Measurements from ENCODE around the gene TRIM38.

The TRIM38 gene

DNA sequence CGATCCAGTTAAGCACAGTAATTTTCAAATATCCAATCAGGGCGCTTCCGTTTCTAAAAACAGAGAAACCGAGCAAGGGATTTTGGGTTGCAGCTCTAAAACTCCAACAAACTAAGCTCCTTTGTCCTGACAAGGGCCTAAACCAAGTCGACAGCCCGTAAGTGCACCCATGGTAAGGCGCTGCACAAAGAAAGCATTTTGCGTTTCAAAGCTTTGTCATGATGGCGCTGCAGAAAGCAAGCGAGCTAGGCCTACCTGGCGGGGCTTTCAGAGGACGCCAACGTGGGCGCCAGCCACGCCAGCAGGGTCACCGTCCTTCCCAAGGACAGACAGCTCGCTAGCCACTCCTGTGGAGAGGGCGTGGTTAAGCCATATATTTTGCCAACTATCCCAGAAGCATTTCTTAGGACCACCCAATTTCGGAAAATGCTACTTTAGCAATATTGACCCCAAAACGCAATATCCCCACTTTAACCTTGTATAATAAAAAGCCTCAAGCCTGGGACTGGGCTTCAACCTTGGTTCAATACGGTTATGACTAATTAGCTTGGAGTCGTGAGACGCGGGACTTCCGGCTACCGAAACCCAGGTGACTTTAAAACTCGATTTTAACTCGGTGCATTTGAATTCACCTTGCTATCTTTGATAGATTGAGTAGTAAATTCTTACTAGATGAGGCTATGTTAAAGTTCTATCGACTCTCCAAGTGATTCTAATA lies 53.8 kb downstream of the TRIM38 start:
- TF ChIP-seq GABPA (IDR thresholded peaks at IDR 0.05; ENCODE audit: low read depth) (no peak), REST (IDR thresholded peaks at IDR 0.05; ENCODE audit: insufficient replicate concordance, low read depth) (no peak), CTCF (IDR thresholded peaks at IDR 0.05; ENCODE audit: insufficient read depth, low read length) (no peak)
- Histone ChIP-seq H3K27me3 (ENCODE audit: insufficient read depth, poor library complexity, severe bottlenecking) (no peaks in the 10 kb centered on the region), H3K4me3 (replicated peaks; ENCODE audit: insufficient read depth, low read length) (no peak overlapping the region), H3K27ac (replicated peaks) (no peak overlapping the region)
- DNase-seq (ENCODE audit: low read depth in 1 of 2, low spot score in 1 of 2), result no peak

DNA sequence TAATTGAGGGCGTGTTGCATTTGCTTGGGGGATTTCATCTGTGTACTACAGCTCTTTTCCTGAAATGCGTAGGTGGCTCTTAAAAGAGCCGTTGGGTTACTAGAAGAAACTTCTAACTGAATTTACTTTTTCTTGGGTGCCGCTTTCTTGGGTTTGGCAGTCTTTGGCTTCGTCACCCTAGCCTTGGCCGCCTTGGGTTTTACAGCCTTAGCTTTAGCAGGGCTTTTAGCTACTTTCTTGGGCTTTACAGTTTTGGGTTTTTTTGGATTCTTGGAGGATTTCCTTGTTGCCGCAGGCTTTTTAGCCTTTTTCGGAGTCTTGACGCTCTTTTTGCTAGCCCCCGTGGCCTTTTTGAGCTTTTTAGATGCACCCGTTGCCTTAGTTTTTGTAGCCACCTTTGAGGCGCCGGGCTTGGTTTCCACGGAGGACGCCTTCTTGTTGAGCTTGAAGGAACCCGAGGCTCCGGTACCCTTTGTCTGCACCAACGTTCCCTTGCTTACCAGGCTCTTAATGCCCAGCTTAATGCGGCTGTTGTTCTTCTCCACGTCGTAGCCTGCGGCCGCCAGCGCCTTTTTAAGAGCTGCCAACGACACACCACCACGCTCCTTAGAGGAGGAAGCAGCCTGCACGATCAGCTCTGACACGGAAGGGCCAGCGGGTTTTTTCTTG lies 54.5 kb downstream of the TRIM38 start:
- DNase-seq (ENCODE audit: low read depth in 1 of 2, low spot score in 1 of 2), result no peak
- H3K27me3 ChIP-seq (ENCODE audit: insufficient read depth, poor library complexity, severe bottlenecking), result no peaks in the 10 kb centered on the region
- H3K4me3 ChIP-seq (replicated peaks; ENCODE audit: insufficient read depth, low read length), result no peak overlapping the region
- no peak for TF ChIP-seq GABPA (IDR thresholded peaks at IDR 0.05; ENCODE audit: low read depth)
- no peak for TF ChIP-seq POLR2AphosphoS5 (IDR thresholded peaks at IDR 0.05; ENCODE audit: low read depth)
- TF ChIP-seq SPI1 (IDR thresholded peaks at IDR 0.05; ENCODE audit: borderline replicate concordance, low read depth), result no peak
- no peak for TF ChIP-seq REST (IDR thresholded peaks at IDR 0.05; ENCODE audit: insufficient replicate concordance, low read depth)
- no peak overlapping the region for H3K27ac ChIP-seq (replicated peaks)

GRCh38 chr6:26017632-26017966 lies 55.0 kb downstream of the TRIM38 start:
- no peak for DNase-seq (ENCODE audit: low read depth in 1 of 2, low spot score in 1 of 2)
- TF ChIP-seq GABPA (IDR thresholded peaks at IDR 0.05; ENCODE audit: low read depth) (no peak), REST (IDR thresholded peaks at IDR 0.05; ENCODE audit: insufficient replicate concordance, low read depth) (no peak), SPI1 (IDR thresholded peaks at IDR 0.05; ENCODE audit: borderline replicate concordance, low read depth) (no peak), POLR2AphosphoS5 (IDR thresholded peaks at IDR 0.05; ENCODE audit: low read depth) (no peak), CTCF (IDR thresholded peaks at IDR 0.05; ENCODE audit: insufficient read depth, low read length) (no peak)
- no peak overlapping the region for H3K27ac ChIP-seq (replicated peaks)
- no peaks in the 10 kb centered on the region for H3K27me3 ChIP-seq (ENCODE audit: insufficient read depth, poor library complexity, severe bottlenecking)
- H3K4me3 ChIP-seq (replicated peaks; ENCODE audit: insufficient read depth, low read length), result no peak overlapping the region
